Testis (tissue), 3 donors: Measurements from ENCODE around the gene ZNF688. TPM values are rescaled to one million over a fixed set of nuclear protein-coding genes. Genes with fewer than 3 reads are reported as not detected.

Experiments
- DNase-seq: peaks from one replicate; pipeline ENCODE4 v3.0.0-alpha.2; 2019
- H3K27ac ChIP-seq, 2 donors: fragments of 200-600 bp; sonication (generic); one replicate each; pipeline ENCODE4 v1.5.1; 2019
- H3K27me3 ChIP-seq: fragments of 200-600 bp; sonication (generic); one replicate; pipeline ENCODE4 v1.5.1; 2019
- H3K36me3 ChIP-seq: fragments of 200-600 bp; sonication (generic); one replicate; pipeline ENCODE4 v1.5.1; 2017; ENCODE audit warnings: low read depth; ENCODE audit errors: missing control alignments
- H3K4me1 ChIP-seq: fragments of 200-600 bp; sonication (generic); one replicate; pipeline ENCODE4 v1.5.1; 2019
- H3K4me3 ChIP-seq, 2 donors: fragments of 200-600 bp; sonication (generic); one replicate each; pipeline ENCODE4 v1.5.1; 2017 to 2019
- H3K9me3 ChIP-seq: fragments of 200-600 bp; sonication (generic); one replicate; pipeline ENCODE4 v1.5.1; 2017
- POLR2A ChIP-seq: fragments of 450-650 bp; IDR thresholded peaks from one replicate; pipeline ENCODE4 v1.6.1; 2017; ENCODE audit warnings: antibody characterized with exemption, mild to moderate bottlenecking, moderate library complexity
- WGBS, 2 donors: methylation state at CpG; one replicate each; pipeline ENCODE4 v1.1.5; 2018; 5-methylcytosine and 5-hydroxymethylcytosine counted together
- intact Hi-C: fragments of 100-400 bp; cut with DNase I; formaldehyde crosslinking; loops from one replicate; pipeline ENCODE4 v1.15.1; 2023; ENCODE audit warnings: low total_unique reads
- polyA plus RNA-seq: library from polyadenylated mRNA; stranded (reverse); fragments of 350-450 nt; fragmentation: Illumina TruSeq; extraction: RNeasy Lipid Tissue Mini Kit (QIAGEN cat#74804); gene quantifications from one replicate; pipeline ENCODE4 v1.2.3, GENCODE V29; 2014; ENCODE audit warnings: low read depth, low replicate concordance; ENCODE audit not compliant: insufficient read depth
- total RNA-seq, 2 donors: library from RNA; depleted of rRNA; stranded (reverse); fragments of >200 nt; gene quantifications; one replicate each; pipeline ENCODE4 v1.2.3, GENCODE V29; 2016
- TF ChIP-seq, protein P1 (sequence below), 3 experiments: fragments of 450-650 bp in 2 of 3; fragments of 200-600 bp in 1 of 3; sonication (generic) in 1 of 3; IDR thresholded peaks; one replicate each; pipeline ENCODE4 v1.5.1; 2016 to 2019; ENCODE audit warnings: antibody characterized with exemption in 3 of 3, mild to moderate bottlenecking in 2 of 3, moderate library complexity in 1 of 3

Gene ZNF688
- total and polyA plus RNA-seq, 3 donors from 2014 or later = 21.7 to 54.6 (median 38.5) TPM

- WGBS, 2 donors = 0% methylated on average over 7 of the region's 17 CpGs; no CpG with 5 or more reads in 1 of the 2 donors
- H3K27ac ChIP-seq = peak overlapping the region; percentile 92 to 96
- H3K27me3 ChIP-seq = no peaks in the 10 kb centered on the region
- peak overlapping the region; percentile 84 to 85 for H3K4me3 ChIP-seq
- intact Hi-C loops = no loop called here
- peak; percentile 39 for DNase-seq
- TF ChIP-seq, protein P1, sequence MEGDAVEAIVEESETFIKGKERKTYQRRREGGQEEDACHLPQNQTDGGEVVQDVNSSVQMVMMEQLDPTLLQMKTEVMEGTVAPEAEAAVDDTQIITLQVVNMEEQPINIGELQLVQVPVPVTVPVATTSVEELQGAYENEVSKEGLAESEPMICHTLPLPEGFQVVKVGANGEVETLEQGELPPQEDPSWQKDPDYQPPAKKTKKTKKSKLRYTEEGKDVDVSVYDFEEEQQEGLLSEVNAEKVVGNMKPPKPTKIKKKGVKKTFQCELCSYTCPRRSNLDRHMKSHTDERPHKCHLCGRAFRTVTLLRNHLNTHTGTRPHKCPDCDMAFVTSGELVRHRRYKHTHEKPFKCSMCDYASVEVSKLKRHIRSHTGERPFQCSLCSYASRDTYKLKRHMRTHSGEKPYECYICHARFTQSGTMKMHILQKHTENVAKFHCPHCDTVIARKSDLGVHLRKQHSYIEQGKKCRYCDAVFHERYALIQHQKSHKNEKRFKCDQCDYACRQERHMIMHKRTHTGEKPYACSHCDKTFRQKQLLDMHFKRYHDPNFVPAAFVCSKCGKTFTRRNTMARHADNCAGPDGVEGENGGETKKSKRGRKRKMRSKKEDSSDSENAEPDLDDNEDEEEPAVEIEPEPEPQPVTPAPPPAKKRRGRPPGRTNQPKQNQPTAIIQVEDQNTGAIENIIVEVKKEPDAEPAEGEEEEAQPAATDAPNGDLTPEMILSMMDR (IDR thresholded peaks at IDR 0.05) = no peak
- TF ChIP-seq POLR2A = no peak
- no peaks in the 10 kb centered on the region for H3K36me3 ChIP-seq
- peaks cover 17% of the 10 kb centered on the region for H3K4me1 ChIP-seq
- no peaks in the 10 kb centered on the region for H3K9me3 ChIP-seq
Measured at GRCh38 chr16:30557707-30557956, 13.9 kb downstream of the ZNF688 start.

DNA sequence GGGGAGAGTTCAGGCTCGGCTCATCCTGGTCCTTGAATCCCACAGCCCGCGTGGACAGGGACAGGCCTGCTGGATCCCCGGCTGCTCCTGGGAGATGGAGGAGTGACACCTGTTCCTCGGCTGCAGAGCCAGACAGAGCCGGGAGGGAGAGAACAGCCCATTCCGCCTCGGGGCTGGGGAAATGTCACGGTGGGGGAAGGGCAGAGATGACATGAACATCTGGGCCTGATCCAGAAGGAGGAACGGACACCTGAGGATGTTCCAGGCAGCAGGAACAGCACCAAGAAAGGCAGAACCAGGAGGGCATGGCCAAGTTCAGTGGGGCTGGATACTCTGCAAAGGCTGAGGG, 15.4 kb downstream of the ZNF688 start:
- H3K4me1 ChIP-seq = peaks cover 13% of the 10 kb centered on the region
- no peak overlapping the region for H3K27ac ChIP-seq
- DNase-seq = no peak
- TF ChIP-seq, protein P1 (IDR thresholded peaks at IDR 0.05) = no peak
- TF ChIP-seq POLR2A = no peak
- peak overlapping the region in 1 of 2 donors; percentile 22 for H3K4me3 ChIP-seq
- no peaks in the 10 kb centered on the region for H3K36me3 ChIP-seq
- WGBS, 2 donors = 32 to 41% methylated on average over 9 to 10 of the region's 10 CpGs
- H3K27me3 ChIP-seq = no peaks in the 10 kb centered on the region
- H3K9me3 ChIP-seq = no peaks in the 10 kb centered on the region
- intact Hi-C loops = no loop called here

- intact Hi-C loops = no loop called here
- Histone ChIP-seq H3K27me3 (no peaks in the 10 kb centered on the region), H3K4me3 (peak overlapping the region in 1 of 2 donors; percentile 22), H3K4me1 (peaks cover 10% of the 10 kb centered on the region), H3K9me3 (no peaks in the 10 kb centered on the region), H3K36me3 (no peaks in the 10 kb centered on the region), H3K27ac (no peak overlapping the region)
- 40 to 86% methylated on average over 16 to 66 of the region's 69 CpGs for WGBS, 2 donors
- TF ChIP-seq, protein P1 (IDR thresholded peaks at IDR 0.05) = no peak
- TF ChIP-seq POLR2A = no peak
- no peak for DNase-seq
Measured at GRCh38 chr16:30555315-30556124, 16.0 kb downstream of the ZNF688 start.

DNA sequence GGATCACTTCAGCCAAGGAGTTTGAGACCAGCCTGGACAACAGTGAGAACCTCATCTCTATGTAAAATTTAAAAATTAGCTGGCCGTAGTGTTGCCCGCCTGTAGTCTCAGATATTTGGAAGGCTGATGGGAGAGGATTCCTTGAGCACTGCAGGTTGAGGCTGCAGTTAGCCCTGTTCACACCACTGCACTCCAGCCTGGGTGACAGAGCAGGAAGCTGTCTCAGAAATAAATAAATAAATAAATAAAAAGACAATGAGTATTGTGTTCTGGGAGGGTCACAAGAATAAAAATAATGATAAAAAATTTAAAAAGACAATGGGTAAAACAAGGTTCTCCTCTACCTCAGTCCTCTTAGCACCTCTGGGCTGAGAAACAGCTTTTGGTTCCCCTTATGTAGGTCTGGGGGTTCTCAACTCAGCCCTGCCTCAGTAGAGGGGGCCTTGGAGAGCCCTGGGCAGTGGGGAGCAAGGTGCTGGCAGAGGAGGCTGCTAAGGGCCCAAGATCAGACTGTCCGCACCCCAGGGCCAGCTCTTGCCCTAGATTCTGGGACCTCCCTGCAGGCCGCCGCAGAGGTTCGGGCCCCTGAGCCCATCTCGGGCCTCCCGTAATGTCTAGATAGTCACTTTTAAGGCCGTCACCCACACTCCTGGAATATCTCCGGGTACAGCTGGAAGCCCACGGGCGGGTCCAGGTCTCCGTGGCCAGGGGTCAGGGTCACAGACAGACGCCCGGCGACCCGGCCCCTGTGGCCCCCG, 16.8 kb downstream of the ZNF688 start:
- Histone ChIP-seq H3K27ac (no peak overlapping the region), H3K36me3 (no peaks in the 10 kb centered on the region), H3K4me1 (peaks cover 10% of the 10 kb centered on the region), H3K9me3 (no peaks in the 10 kb centered on the region), H3K4me3 (peak overlapping the region in 1 of 2 donors; percentile 22), H3K27me3 (no peaks in the 10 kb centered on the region)
- intact Hi-C loops = no loop called here
- TF ChIP-seq, protein P1 (IDR thresholded peaks at IDR 0.05) = no peak
- no peak for TF ChIP-seq POLR2A
- WGBS, 2 donors = 77 to 82% methylated on average over 10 to 12 of the region's 18 CpGs
- no peak for DNase-seq
